ENCODE measurements around the gene OGDH. TPM values are rescaled to one million over a fixed set of nuclear protein-coding genes. Genes with fewer than 3 reads are reported as not detected.
"Not testable (repeated sequence)": the region's sequence is repeated elsewhere in the genome, so short reads cannot be mapped to it uniquely, and the experiment has no call there.

Gene OGDH
- total and polyA plus RNA-seq, 2 donors, result 20.7 to 26.9 TPM

DNA sequence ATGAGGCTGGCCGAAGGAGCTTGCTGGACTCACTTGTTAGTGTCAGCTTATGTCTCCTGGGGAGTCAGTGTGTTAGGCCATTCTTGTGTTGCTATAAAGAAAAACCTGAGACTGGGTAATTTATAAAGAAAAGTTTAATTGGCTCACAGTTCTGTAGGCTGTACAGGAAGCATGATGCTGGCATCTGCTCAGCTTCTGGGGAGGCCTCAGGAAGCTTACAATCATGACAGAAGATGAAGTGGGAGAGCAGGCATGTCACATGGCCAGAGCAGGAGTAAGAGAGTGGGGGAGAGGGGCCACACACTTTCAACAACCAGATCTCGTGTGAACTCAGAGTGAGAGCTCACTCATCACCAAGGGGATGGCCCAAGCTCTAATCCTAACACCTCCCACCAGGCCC, 93.2 kb downstream of the OGDH start:
- not testable (repeated sequence) for H3K27ac ChIP-seq (ENCODE audit: low read depth in 1 of 2, low read length in 1 of 2); DNase-seq (ENCODE audit: low read depth in 6 of 9, low spot score in 9 of 9); H3K27me3 ChIP-seq (ENCODE audit: control insufficient read depth in 2 of 2, insufficient read depth in 1 of 2, low read length in 1 of 2); H3K4me3 ChIP-seq (ENCODE audit: low read length in 2 of 2); H3K4me1 ChIP-seq (ENCODE audit: control insufficient read depth in 2 of 2, insufficient read depth in 2 of 2, low read length in 2 of 2); H3K9me3 ChIP-seq (ENCODE audit: control insufficient read depth in 2 of 2, insufficient read depth in 1 of 2, low read length in 1 of 2)
- WGBS, result 97% methylated on average over 2 of the region's 2 CpGs
- H3K36me3 ChIP-seq (ENCODE audit: control insufficient read depth in 2 of 2, insufficient read depth in 2 of 2, low read length in 1 of 2), result peaks cover 61 to 65% of the 10 kb centered on the region in 2 donors

DNA sequence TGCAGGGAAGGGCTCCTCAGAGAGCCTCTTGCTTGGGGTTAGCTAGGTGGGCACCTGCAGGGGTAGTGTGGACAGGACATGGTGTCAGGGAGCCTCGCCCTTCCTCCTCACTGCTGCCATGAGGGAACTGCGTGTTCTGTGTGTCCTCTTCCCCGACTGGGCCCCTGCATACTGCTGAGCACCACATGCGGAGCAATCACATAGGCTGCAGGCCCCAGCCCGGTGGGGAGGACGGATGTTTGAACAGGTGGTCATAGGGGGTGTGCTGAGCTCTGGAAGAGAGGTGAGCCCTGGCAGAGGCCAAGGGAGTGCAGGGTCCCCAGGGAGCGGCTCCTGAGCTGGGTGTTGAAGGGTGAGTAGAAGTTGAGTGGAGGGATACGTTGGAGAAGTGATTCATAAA, 93.9 kb downstream of the OGDH start:
- WGBS, result 99% methylated on average over 8 of the region's 8 CpGs
- no peak for DNase-seq (ENCODE audit: low read depth in 6 of 9, low spot score in 9 of 9)
- peaks cover 55 to 60% of the 10 kb centered on the region in 2 donors for H3K36me3 ChIP-seq (ENCODE audit: control insufficient read depth in 2 of 2, insufficient read depth in 2 of 2, low read length in 1 of 2)

DNA sequence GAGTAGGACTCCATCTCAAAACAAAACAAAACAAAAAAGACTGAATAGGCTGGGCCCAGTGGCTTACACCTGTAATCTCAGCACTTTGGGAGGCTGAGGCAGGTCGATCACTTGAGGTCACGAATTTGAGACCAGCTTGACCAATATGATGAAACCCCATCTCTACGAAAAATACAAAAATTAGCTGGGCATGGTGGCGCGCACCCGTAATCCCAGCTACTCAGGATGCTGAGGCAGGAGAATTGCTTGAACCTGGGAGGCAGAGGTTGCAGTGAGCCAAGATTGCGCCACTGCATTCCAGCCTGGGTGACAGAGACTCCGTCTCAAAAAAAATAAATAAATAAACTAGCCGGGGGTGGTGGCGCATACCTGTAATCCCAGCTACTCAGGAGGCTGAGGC, 97.0 kb downstream of the OGDH start:
- not testable (repeated sequence) for H3K9me3 ChIP-seq (ENCODE audit: control insufficient read depth in 2 of 2, insufficient read depth in 1 of 2, low read length in 1 of 2); H3K4me1 ChIP-seq (ENCODE audit: control insufficient read depth in 2 of 2, insufficient read depth in 2 of 2, low read length in 2 of 2); H3K27me3 ChIP-seq (ENCODE audit: control insufficient read depth in 2 of 2, insufficient read depth in 1 of 2, low read length in 1 of 2); DNase-seq (ENCODE audit: low read depth in 6 of 9, low spot score in 9 of 9); H3K4me3 ChIP-seq (ENCODE audit: low read length in 2 of 2); H3K27ac ChIP-seq (ENCODE audit: low read depth in 1 of 2, low read length in 1 of 2)
- peaks cover 40 to 46% of the 10 kb centered on the region in 2 donors for H3K36me3 ChIP-seq (ENCODE audit: control insufficient read depth in 2 of 2, insufficient read depth in 2 of 2, low read length in 1 of 2)
- WGBS, result 99% methylated on average over 10 of the region's 10 CpGs

More for the DNA sequence above, 93.9 kb downstream of the OGDH start:
- H3K27me3 ChIP-seq (ENCODE audit: control insufficient read depth in 2 of 2, insufficient read depth in 1 of 2, low read length in 1 of 2), result no peaks in the 10 kb centered on the region
- H3K9me3 ChIP-seq (ENCODE audit: control insufficient read depth in 2 of 2, insufficient read depth in 1 of 2, low read length in 1 of 2), result peaks cover 0 to 8% of the 10 kb centered on the region in 2 donors
- no peak overlapping the region for H3K27ac ChIP-seq (ENCODE audit: low read depth in 1 of 2, low read length in 1 of 2)
- no peak overlapping the region for H3K4me3 ChIP-seq (ENCODE audit: low read length in 2 of 2)
- no peaks in the 10 kb centered on the region for H3K4me1 ChIP-seq (ENCODE audit: control insufficient read depth in 2 of 2, insufficient read depth in 2 of 2, low read length in 2 of 2)

DNA sequence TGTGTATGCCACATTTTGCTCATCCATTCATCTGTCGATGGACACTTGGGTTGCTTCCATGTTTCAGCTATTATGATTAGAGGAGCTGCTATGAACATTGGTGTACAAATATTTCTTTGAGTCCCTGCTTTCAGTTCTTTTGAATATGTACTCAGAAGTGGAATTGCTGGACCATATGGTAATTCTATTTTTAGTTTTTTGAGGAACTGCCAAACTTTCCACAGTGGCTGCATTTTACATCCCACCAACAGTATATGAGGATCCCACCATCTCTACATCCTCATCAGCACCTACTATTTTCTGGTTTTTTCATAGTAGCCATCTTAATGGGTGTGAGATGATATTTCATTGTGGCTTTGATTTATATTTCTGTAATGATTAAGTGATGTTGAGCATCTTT, 97.5 kb downstream of the OGDH start:
- DNase-seq (ENCODE audit: low read depth in 6 of 9, low spot score in 9 of 9), result no peak
- H3K36me3 ChIP-seq (ENCODE audit: control insufficient read depth in 2 of 2, insufficient read depth in 2 of 2, low read length in 1 of 2), result peaks cover 42 to 48% of the 10 kb centered on the region in 2 donors
- WGBS, result 100% methylated on average over 1 of the region's 1 CpG
- no peak overlapping the region for H3K27ac ChIP-seq (ENCODE audit: low read depth in 1 of 2, low read length in 1 of 2)
- H3K9me3 ChIP-seq (ENCODE audit: control insufficient read depth in 2 of 2, insufficient read depth in 1 of 2, low read length in 1 of 2), result no peaks in the 10 kb centered on the region
- H3K27me3 ChIP-seq (ENCODE audit: control insufficient read depth in 2 of 2, insufficient read depth in 1 of 2, low read length in 1 of 2), result no peaks in the 10 kb centered on the region
- no peak overlapping the region for H3K4me3 ChIP-seq (ENCODE audit: low read length in 2 of 2)
- H3K4me1 ChIP-seq (ENCODE audit: control insufficient read depth in 2 of 2, insufficient read depth in 2 of 2, low read length in 2 of 2), result no peaks in the 10 kb centered on the region

DNA sequence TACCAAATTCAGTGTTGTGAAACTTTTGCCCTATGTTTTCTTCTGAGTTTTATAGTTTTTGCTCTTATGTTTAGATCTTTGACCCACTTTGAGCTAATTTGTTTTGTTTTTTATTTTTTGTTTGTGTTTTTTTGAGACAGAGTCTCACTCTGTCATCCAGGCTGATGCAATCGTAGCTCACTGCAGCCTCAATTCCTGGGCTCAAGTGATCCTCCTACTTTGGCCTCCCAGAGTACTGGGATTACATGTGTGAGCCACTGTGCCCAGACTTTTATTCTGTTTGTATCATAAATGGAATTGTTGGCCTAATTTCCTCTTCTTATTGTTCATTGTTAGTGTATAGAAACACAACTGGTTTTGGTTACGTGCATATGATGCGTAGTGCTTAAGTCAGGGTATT, 99.0 kb downstream of the OGDH start:
- H3K9me3 ChIP-seq (ENCODE audit: control insufficient read depth in 2 of 2, insufficient read depth in 1 of 2, low read length in 1 of 2), result no peaks in the 10 kb centered on the region
- no peaks in the 10 kb centered on the region for H3K27me3 ChIP-seq (ENCODE audit: control insufficient read depth in 2 of 2, insufficient read depth in 1 of 2, low read length in 1 of 2)
- DNase-seq (ENCODE audit: low read depth in 6 of 9, low spot score in 9 of 9), result no peak
- peaks cover 34 to 47% of the 10 kb centered on the region in 2 donors for H3K36me3 ChIP-seq (ENCODE audit: control insufficient read depth in 2 of 2, insufficient read depth in 2 of 2, low read length in 1 of 2)
- 99% methylated on average over 3 of the region's 3 CpGs for WGBS
- H3K4me1 ChIP-seq (ENCODE audit: control insufficient read depth in 2 of 2, insufficient read depth in 2 of 2, low read length in 2 of 2), result no peaks in the 10 kb centered on the region
- no peak overlapping the region for H3K27ac ChIP-seq (ENCODE audit: low read depth in 1 of 2, low read length in 1 of 2)
- H3K4me3 ChIP-seq (ENCODE audit: low read length in 2 of 2), result no peak overlapping the region

DNA sequence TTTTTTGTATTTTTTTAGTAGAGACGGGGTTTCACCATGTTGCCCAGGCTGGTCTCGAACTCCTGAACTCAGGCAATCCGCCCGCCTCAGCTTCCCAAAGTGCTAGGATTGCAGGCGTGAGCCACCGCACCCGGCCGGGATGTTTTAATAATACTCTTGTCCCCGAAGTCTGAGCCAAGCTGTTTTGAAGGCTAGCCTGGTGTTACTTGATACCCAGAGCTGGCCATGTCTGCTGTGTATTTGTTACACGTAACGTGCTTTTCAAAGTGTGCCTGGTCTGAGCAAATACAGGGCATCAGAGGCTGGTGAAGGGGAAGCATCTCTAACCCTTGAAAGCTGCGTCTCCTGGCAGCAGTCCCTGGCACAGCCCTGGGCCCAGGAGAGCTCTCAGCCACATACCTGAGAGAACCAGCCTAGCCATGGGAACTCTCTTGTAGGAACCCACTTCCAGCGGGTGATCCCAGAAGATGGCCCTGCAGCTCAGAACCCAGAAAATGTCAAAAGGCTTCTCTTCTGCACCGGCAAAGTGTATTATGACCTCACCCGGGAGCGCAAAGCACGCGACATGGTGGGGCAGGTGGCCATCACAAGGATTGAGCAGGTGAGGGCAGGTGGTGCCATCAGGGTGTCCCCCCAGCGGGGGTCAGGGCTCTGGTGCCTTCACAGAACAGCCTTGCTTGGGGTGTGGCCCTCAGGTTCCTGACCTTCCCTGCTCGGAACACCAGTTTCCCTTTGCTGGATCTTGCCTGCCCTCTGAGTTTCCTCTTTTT, 100.5 kb downstream of the OGDH start:
- Histone ChIP-seq H3K36me3 (ENCODE audit: control insufficient read depth in 2 of 2, insufficient read depth in 2 of 2, low read length in 1 of 2) (peaks cover 27 to 34% of the 10 kb centered on the region in 2 donors), H3K4me1 (ENCODE audit: control insufficient read depth in 2 of 2, insufficient read depth in 2 of 2, low read length in 2 of 2) (no peaks in the 10 kb centered on the region), H3K27me3 (ENCODE audit: control insufficient read depth in 2 of 2, insufficient read depth in 1 of 2, low read length in 1 of 2) (no peaks in the 10 kb centered on the region), H3K27ac (ENCODE audit: low read depth in 1 of 2, low read length in 1 of 2) (no peak overlapping the region), H3K9me3 (ENCODE audit: control insufficient read depth in 2 of 2, insufficient read depth in 1 of 2, low read length in 1 of 2) (no peaks in the 10 kb centered on the region), H3K4me3 (ENCODE audit: low read length in 2 of 2) (no peak overlapping the region)
- 97% methylated on average over 20 of the region's 20 CpGs for WGBS
- DNase-seq (ENCODE audit: low read depth in 6 of 9, low spot score in 9 of 9), result no peak

DNA sequence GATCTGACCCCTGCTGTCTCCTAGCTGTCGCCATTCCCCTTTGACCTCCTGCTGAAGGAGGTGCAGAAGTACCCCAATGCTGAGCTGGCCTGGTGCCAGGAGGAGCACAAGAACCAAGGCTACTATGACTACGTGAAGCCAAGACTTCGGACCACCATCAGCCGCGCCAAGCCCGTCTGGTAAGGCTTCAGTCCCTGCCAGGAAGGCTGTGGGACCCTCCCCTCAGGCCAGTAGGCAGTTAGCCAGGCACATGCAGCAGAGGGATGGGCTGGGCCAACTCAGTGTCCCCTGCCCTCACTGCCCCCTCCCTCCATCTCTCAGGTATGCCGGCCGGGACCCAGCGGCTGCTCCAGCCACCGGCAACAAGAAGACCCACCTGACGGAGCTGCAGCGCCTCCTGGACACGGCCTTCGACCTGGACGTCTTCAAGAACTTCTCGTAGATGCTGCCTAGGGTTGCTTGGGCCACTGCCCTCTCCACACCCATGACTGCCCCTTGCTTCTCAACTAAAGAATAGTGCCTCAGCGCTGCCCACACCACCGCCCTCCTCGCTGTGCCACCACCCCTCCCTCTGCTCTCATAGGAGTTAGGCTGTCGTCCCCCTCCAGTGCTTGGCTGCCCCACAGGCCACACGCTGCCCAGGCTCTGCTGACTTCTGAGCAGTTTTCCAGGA, 101.3 kb downstream of the OGDH start:
- WGBS, result 99% methylated on average over 21 of the region's 21 CpGs
- H3K4me1 ChIP-seq (ENCODE audit: control insufficient read depth in 2 of 2, insufficient read depth in 2 of 2, low read length in 2 of 2), result no peaks in the 10 kb centered on the region
- H3K27me3 ChIP-seq (ENCODE audit: control insufficient read depth in 2 of 2, insufficient read depth in 1 of 2, low read length in 1 of 2), result no peaks in the 10 kb centered on the region
- DNase-seq (ENCODE audit: low read depth in 6 of 9, low spot score in 9 of 9), result no peak
- H3K27ac ChIP-seq (ENCODE audit: low read depth in 1 of 2, low read length in 1 of 2), result no peak overlapping the region
- H3K36me3 ChIP-seq (ENCODE audit: control insufficient read depth in 2 of 2, insufficient read depth in 2 of 2, low read length in 1 of 2), result peaks cover 27 to 31% of the 10 kb centered on the region in 2 donors
- no peak overlapping the region for H3K4me3 ChIP-seq (ENCODE audit: low read length in 2 of 2)
- H3K9me3 ChIP-seq (ENCODE audit: control insufficient read depth in 2 of 2, insufficient read depth in 1 of 2, low read length in 1 of 2), result no peaks in the 10 kb centered on the region

DNA sequence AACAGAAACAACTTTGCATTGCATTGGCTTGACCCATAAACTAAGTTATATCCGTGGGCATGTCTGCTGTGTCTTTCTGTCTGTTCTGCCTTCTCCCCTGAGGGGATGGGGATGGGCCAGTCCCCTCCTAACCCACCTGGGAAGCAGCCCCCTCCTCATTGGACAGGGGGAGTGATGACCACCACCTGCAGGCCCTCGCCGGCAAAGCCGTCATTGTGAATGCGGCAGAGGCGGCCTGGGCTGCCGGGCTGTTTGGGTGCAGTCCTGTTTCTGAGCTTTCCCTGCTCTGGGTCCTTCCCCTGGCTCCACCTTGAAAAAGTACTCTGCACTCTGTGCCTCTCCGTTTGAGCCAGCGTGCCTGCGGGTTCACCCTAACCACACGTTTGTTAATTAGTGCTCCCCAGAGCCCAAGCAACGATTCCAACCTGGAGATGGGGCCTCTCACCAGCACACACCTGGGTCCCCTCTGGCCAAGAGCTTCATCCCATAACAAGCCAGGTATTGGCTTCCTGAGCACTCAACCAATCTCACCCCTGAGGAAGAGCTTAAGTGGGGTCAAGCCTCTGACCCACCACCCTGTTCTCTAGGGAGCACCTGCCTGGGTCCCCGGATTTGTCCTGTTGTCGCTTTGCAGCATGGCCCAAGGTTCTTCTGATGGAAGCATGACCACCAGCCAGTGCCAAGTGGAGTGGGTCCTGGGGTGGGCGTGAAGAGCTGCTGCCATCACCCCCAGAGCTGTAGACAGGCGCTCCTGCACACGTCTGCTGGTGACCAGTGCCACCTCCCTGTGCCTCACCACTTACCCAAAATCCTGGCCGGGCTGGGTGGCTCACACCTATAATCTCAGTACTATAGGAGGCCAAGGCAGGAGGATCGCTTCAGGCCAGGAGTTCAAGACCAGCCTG, 102.8 kb downstream of the OGDH start:
- no peak for DNase-seq (ENCODE audit: low read depth in 6 of 9, low spot score in 9 of 9)
- no peak overlapping the region for H3K27ac ChIP-seq (ENCODE audit: low read depth in 1 of 2, low read length in 1 of 2)
- H3K27me3 ChIP-seq (ENCODE audit: control insufficient read depth in 2 of 2, insufficient read depth in 1 of 2, low read length in 1 of 2), result no peaks in the 10 kb centered on the region
- no peaks in the 10 kb centered on the region for H3K4me1 ChIP-seq (ENCODE audit: control insufficient read depth in 2 of 2, insufficient read depth in 2 of 2, low read length in 2 of 2)
- no peak overlapping the region for H3K4me3 ChIP-seq (ENCODE audit: low read length in 2 of 2)
- no peaks in the 10 kb centered on the region for H3K9me3 ChIP-seq (ENCODE audit: control insufficient read depth in 2 of 2, insufficient read depth in 1 of 2, low read length in 1 of 2)
- H3K36me3 ChIP-seq (ENCODE audit: control insufficient read depth in 2 of 2, insufficient read depth in 2 of 2, low read length in 1 of 2), result peaks cover 23 to 28% of the 10 kb centered on the region in 2 donors
- WGBS, result 96% methylated on average over 19 of the region's 19 CpGs
